Activated T-helper 9 cell treated with anti-CD3 and anti-CD28 coated beads, Interleukin-2, amount 50 U/mL, for 16 hours (primary cell): ENCODE data around the gene TMEM135.

Source experiments
- DNase-seq: peaks from one replicate; pipeline ENCODE4 v3.0.0-alpha.2; 2020; ENCODE audit warnings: low read depth

TMEM135 gene

GRCh38 chr11:87301785-87302540 lies 264.2 kb downstream of the TMEM135 start:
- no peak for DNase-seq

GRCh38 chr11:87304412-87304811 lies 266.7 kb downstream of the TMEM135 start:
- no peak for DNase-seq

- no peak for DNase-seq
These were observed 268.6 kb downstream of the TMEM135 start for GRCh38 chr11:87306262-87306851.

- DNase-seq, result no peak
These were observed 269.4 kb downstream of the TMEM135 start for GRCh38 chr11:87307101-87307500.

GRCh38 chr11:87315229-87315628 lies 277.5 kb downstream of the TMEM135 start:
- no peak for DNase-seq

GRCh38 chr11:87316491-87316890 lies 278.8 kb downstream of the TMEM135 start:
- DNase-seq, result no peak

GRCh38 chr11:87317441-87317840 lies 279.7 kb downstream of the TMEM135 start:
- DNase-seq, result no peak

- DNase-seq, result no peak
These were observed 282.4 kb downstream of the TMEM135 start for GRCh38 chr11:87320123-87320522.

- no peak for DNase-seq
These were observed 284.8 kb downstream of the TMEM135 start for GRCh38 chr11:87322568-87322967.

GRCh38 chr11:87323899-87324298 lies 286.2 kb downstream of the TMEM135 start:
- DNase-seq, result no peak

GRCh38 chr11:87324817-87325489 lies 287.2 kb downstream of the TMEM135 start:
- DNase-seq, result no peak

GRCh38 chr11:87325490-87325872 lies 287.7 kb downstream of the TMEM135 start:
- DNase-seq, result no peak

- no peak for DNase-seq
These were observed 288.9 kb downstream of the TMEM135 start for GRCh38 chr11:87326594-87326993.

GRCh38 chr11:87329172-87329571 lies 291.4 kb downstream of the TMEM135 start:
- no peak for DNase-seq

GRCh38 chr11:87330187-87330601 lies 292.5 kb downstream of the TMEM135 start:
- DNase-seq, result no peak

- DNase-seq, result no peak
These were observed 293.5 kb downstream of the TMEM135 start for GRCh38 chr11:87331273-87331672.

GRCh38 chr11:87338046-87338639 lies 300.4 kb downstream of the TMEM135 start:
- DNase-seq, result no peak

GRCh38 chr11:87339416-87339815 lies 301.7 kb downstream of the TMEM135 start:
- DNase-seq, result no peak

- DNase-seq, result no peak
These were observed 309.7 kb downstream of the TMEM135 start for GRCh38 chr11:87347441-87347840.

- DNase-seq, result no peak
These were observed 310.1 kb downstream of the TMEM135 start for GRCh38 chr11:87347854-87348253.

- no peak for DNase-seq
These were observed 313.9 kb downstream of the TMEM135 start for GRCh38 chr11:87351676-87352075.

GRCh38 chr11:87352759-87353707 lies 315.3 kb downstream of the TMEM135 start:
- DNase-seq, result peak; percentile 71
